CMK (cell line): ENCODE results near the gene AKNAD1.
A peak's percentile ranks its signal among the peaks of the same experiment; 100 is the strongest.
"Not testable (repeated sequence)": the region's sequence is repeated elsewhere in the genome, so short reads cannot be mapped to it uniquely, and the experiment has no call there.

Experiments used
- DNase-seq: peaks from one replicate; pipeline ENCODE4 v3.0.0-alpha.2; 2010; ENCODE audit warnings: low read depth

The AKNAD1 gene

DNA sequence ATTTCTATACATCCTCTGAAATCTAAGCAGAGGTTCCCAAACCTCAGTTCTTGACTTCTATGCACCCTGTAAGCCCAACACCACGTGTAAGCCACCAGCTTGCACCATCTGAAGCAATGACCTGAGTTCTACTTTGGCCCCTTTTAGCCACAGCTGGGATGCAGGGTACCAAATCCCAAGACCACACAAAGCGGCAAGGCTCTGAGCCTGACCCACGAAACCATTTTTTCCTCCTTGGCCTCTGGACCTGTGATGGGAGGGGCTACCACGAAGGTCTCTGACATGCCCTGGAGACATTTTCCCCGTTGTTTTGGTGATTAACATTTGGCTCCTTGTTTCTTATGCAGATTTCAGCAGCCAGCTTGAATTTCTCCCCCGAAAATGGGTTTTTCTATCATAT is 71.6 kb downstream of the AKNAD1 start:
- DNase-seq = no peak

GRCh38 chr1:108781575-108781944 is 75.3 kb downstream of the AKNAD1 start:
- not testable (repeated sequence) for DNase-seq

DNA sequence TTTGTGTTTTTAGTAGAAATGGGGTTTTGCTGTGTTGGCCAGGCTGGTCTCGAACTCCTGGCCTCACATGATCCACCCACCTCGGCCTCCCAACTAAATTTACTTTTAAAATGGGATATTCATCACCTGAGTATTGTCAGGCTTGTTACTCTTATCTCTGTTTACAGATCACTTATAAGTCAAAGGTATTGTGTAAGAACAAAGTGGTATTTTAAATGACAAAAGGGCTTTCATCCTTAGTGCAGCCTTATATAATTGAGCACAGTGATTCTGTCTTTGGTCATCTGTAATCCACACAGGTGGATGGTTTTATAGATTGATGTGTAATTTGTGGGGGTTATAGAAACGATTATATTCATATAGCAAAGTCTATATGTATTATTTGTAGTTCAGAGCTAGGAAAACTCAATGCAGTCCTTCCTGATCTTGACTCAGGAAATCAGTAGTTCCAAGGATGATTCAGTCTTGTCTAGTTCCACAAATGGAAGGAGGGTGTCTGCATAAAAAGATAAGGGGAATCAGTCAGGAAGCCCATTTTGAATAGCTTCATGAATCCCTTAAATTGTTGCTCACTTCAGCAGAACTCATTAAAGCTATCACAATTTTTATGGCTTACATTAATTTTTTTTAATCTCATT is 75.8 kb downstream of the AKNAD1 start:
- DNase-seq = peak; percentile 22

DNA sequence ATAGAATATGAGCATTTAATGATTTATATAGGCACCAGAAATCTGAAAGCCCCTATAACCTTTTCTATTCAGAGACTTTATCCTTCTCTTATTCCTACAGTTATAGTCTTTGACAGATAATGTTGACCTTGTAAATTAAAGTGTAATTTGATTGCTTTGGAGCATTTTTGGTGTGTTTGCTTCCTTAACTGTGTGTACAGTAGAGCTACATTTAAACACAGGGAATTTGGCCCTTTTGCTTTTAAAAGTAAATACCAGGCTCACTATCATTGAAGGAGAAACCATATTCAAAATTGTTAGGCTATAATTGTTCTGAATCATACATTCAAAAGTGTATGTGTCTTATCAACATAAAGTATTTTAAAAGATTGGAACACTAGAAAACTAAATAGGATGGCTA is 77.4 kb downstream of the AKNAD1 start:
- DNase-seq = no peak

- DNase-seq = no peak
Measured at GRCh38 chr1:108777839-108778238, 79.1 kb downstream of the AKNAD1 start.

GRCh38 chr1:108767708-108768107 is 89.2 kb downstream of the AKNAD1 start:
- DNase-seq = no peak

DNA sequence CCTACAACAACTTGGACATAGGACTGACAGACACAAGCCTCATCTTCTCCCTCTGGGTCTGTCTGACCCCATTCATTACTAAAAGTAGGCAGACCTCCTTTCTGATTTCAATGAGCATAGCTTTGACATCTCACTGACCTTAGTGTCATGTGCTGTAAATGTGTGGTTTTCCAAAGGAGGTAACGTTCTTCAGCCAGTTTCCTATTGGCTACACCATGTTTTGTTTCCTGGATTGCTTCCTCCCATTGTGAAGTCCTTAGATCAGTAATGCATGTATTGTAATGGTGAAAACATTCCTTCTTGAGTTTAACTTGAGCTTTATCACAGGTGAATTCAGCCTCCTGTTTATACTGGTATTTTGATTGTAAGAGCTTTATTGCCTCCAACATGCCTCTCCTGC is 89.8 kb downstream of the AKNAD1 start:
- no peak for DNase-seq
